HepG2 (cell line): ENCODE results near the gene CDT1. TPM values are rescaled to one million over a fixed set of nuclear protein-coding genes. Genes with fewer than 3 reads are reported as not detected.

Source experiments
- CBX5 ChIP-seq: sonication (generic); formaldehyde crosslinking; IDR thresholded peaks from 2 replicates; pipeline ENCODE4 v1.4.0; 2020; ENCODE audit warnings: missing genetic modification reagents, borderline replicate concordance
- FOXK2 ChIP-seq: fragments of 450-650 bp; IDR thresholded peaks from 2 replicates; pipeline ENCODE4 v1.6.1; 2016
- HDAC6 ChIP-seq: fragments of 200-600 bp; sonication (generic); IDR thresholded peaks from 2 replicates; pipeline ENCODE4 v1.7.0; 2017; ENCODE audit warnings: mild to moderate bottlenecking, antibody characterized with exemption, low read length, low read depth
- KDM2A ChIP-seq: sonication (generic); formaldehyde crosslinking; IDR thresholded peaks from 2 replicates; pipeline ENCODE4 v1.4.0; 2020; ENCODE audit warnings: low read depth, missing genetic modification reagents, borderline replicate concordance
- NFE2L2 ChIP-seq: fragments of 150-350 bp; IDR thresholded peaks from 2 replicates; pipeline ENCODE4 v1.6.1; 2014; ENCODE audit warnings: low read length
- NR2F1 ChIP-seq, 2 experiments: fragments of 450-650 bp in 1 of 2; formaldehyde crosslinking in 1 of 2; IDR thresholded peaks; 2 replicates each; pipeline versions ENCODE4 v1.5.0 to v1.6.1; 2016 to 2020; ENCODE audit warnings: mild to moderate bottlenecking in 1 of 2, missing compliant biosample characterization in 1 of 2, missing genetic modification reagents in 1 of 2, moderate library complexity in 1 of 2
- RFX5 ChIP-seq: IDR thresholded peaks from 2 replicates; pipeline ENCODE4 v1.6.1; 2011; ENCODE audit warnings: low read depth, low read length, improper control_type of control experiment
- TCF12 ChIP-seq, 2 experiments: fragments of 450-650 bp in 1 of 2; sonication (generic) in 1 of 2; formaldehyde crosslinking in 1 of 2; IDR thresholded peaks; 2 replicates each; pipeline versions ENCODE4 v1.6.1 to v1.8.0; 2017 to 2022; ENCODE audit warnings: antibody characterized with exemption in 1 of 2, mild to moderate bottlenecking in 1 of 2, missing genetic modification reagents in 1 of 2, moderate library complexity in 1 of 2
- TGIF2 ChIP-seq: IDR thresholded peaks from 2 replicates; pipeline ENCODE4 v1.6.1; 2016; ENCODE audit warnings: control low read depth, missing compliant biosample characterization
- ZNF205 ChIP-seq: IDR thresholded peaks from 2 replicates; pipeline ENCODE4 v1.6.1; 2018; ENCODE audit warnings: missing biosample characterization, missing genetic modification reagents
- ZNF253 ChIP-seq: sonication (generic); formaldehyde crosslinking; IDR thresholded peaks from 2 replicates; pipeline ENCODE4 v1.8.0; 2022; ENCODE audit warnings: mild to moderate bottlenecking, missing genetic modification reagents, borderline replicate concordance
- ZNF260 ChIP-seq: sonication (generic); formaldehyde crosslinking; IDR thresholded peaks from 2 replicates; pipeline ENCODE4 v1.4.0; 2020; ENCODE audit warnings: missing genetic modification reagents, low read depth, mild to moderate bottlenecking, borderline replicate concordance
- ZNF333 ChIP-seq: sonication (generic); formaldehyde crosslinking; IDR thresholded peaks from 2 replicates; pipeline ENCODE4 v1.4.0; 2020; ENCODE audit warnings: mild to moderate bottlenecking, missing genetic modification reagents, borderline replicate concordance
- ZNF543 ChIP-seq: sonication (generic); formaldehyde crosslinking; IDR thresholded peaks from 2 replicates; pipeline ENCODE4 v1.4.0; 2020; ENCODE audit warnings: mild to moderate bottlenecking, missing genetic modification reagents
- ZNF605 ChIP-seq: sonication (generic); formaldehyde crosslinking; IDR thresholded peaks from 2 replicates; pipeline ENCODE4 v1.8.0; 2022; ENCODE audit warnings: mild to moderate bottlenecking, missing genetic modification reagents
- ZNF776 ChIP-seq: sonication (generic); formaldehyde crosslinking; IDR thresholded peaks from 2 replicates; pipeline ENCODE4 v1.4.0; 2020; ENCODE audit warnings: mild to moderate bottlenecking, missing genetic modification reagents
- ZNF816 ChIP-seq: sonication (generic); formaldehyde crosslinking; IDR thresholded peaks from 2 replicates; pipeline ENCODE4 v1.8.0; 2022; ENCODE audit warnings: missing genetic modification reagents, mild to moderate bottlenecking, borderline replicate concordance
- ZNF879 ChIP-seq: sonication (generic); formaldehyde crosslinking; IDR thresholded peaks from 2 replicates; pipeline ENCODE4 v1.8.1; 2023; ENCODE audit warnings: missing genetic modification reagents
- polyA plus RNA-seq, 8 experiments: library from polyadenylated mRNA; depleted of rRNA in 3 of 8; stranded (reverse) in 7 of 8; unstranded in 1 of 8; fragments of >200 nt; fragmentation: Illumina TruSeq in 4 of 8; extraction: Trizol in 4 of 8; gene quantifications; 2 replicates each; pipeline versions ENCODE4 v1.2.1 to v1.2.3, GENCODE V29; 2011 to 2016; ENCODE audit warnings: low read depth in 4 of 8, missing spikeins in 1 of 8, mixed read lengths in 1 of 8; ENCODE audit not compliant: insufficient read depth in 1 of 8
- total RNA-seq, 5 experiments: library from RNA; depleted of rRNA; stranded (reverse); fragments of >200 nt; fragmentation: Illumina TruSeq; extraction: Trizol; gene quantifications; 2 replicates each; pipeline ENCODE4 v1.2.3, GENCODE V29; 2016; ENCODE audit warnings: low read depth in 1 of 5
- TF ChIP-seq, protein P1 (sequence below): sonication (generic); formaldehyde crosslinking; IDR thresholded peaks from 2 replicates; pipeline ENCODE4 v1.4.0; 2020; ENCODE audit warnings: missing genetic modification reagents
- TF ChIP-seq, protein P2 (sequence below): sonication (generic); formaldehyde crosslinking; IDR thresholded peaks from 2 replicates; pipeline ENCODE4 v1.5.1; 2020; ENCODE audit warnings: mild to moderate bottlenecking, missing genetic modification reagents, borderline replicate concordance

The CDT1 gene
- total and polyA plus RNA-seq, 2 of the 13 experiments (the other 11 are each of a cell fraction or from before 2014, with no cell fraction given) = 23.1 to 23.8 TPM

GRCh38 chr16:88856828-88857727 is 53.5 kb downstream of the CDT1 start, which contains the start of the genes GALNS and TRAPPC2L (continued):
- peak; percentile 83 for TF ChIP-seq ZNF543 (CRISPR knock-in tag)
- 0 out of 2 replicates have a peak, but pooled peaks have one; percentile 55 for TF ChIP-seq TGIF2 (CRISPR knock-in tag)
- TF ChIP-seq ZNF260 (CRISPR knock-in tag) = 0 out of 2 replicates have a peak, but pooled peaks have one; percentile 50
- TF ChIP-seq HDAC6 = no peak
- TF ChIP-seq TCF12 (IDR thresholded peaks at IDR 0.05) = no peak
- TF ChIP-seq TCF12 (CRISPR knock-in tag; IDR thresholded peaks at IDR 0.05) = peak; percentile 32
- TF ChIP-seq ZNF205 (CRISPR knock-in tag) = no peak
- no peak for TF ChIP-seq ZNF816 (CRISPR knock-in tag)
- TF ChIP-seq ZNF879 = no peak
- TF ChIP-seq ZNF776 (CRISPR knock-in tag) = peak; percentile 64
- peak; percentile 96 for TF ChIP-seq ZNF605
- TF ChIP-seq FOXK2 = no peak
- TF ChIP-seq ZNF253 (CRISPR knock-in tag) = peak; percentile 72; the same call in 1 of the 2 replicates
- TF ChIP-seq CBX5 = no peak
- TF ChIP-seq, protein P1, sequence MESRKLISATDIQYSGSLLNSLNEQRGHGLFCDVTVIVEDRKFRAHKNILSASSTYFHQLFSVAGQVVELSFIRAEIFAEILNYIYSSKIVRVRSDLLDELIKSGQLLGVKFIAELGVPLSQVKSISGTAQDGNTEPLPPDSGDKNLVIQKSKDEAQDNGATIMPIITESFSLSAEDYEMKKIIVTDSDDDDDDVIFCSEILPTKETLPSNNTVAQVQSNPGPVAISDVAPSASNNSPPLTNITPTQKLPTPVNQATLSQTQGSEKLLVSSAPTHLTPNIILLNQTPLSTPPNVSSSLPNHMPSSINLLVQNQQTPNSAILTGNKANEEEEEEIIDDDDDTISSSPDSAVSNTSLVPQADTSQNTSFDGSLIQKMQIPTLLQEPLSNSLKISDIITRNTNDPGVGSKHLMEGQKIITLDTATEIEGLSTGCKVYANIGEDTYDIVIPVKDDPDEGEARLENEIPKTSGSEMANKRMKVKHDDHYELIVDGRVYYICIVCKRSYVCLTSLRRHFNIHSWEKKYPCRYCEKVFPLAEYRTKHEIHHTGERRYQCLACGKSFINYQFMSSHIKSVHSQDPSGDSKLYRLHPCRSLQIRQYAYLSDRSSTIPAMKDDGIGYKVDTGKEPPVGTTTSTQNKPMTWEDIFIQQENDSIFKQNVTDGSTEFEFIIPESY (CRISPR knock-in tag) = peak; percentile 8; the same call in 1 of the 2 replicates
- TF ChIP-seq NFE2L2 = no peak
- peak in 1 of 2 experiments; percentile 35; a peak in 1 of 4 replicates for TF ChIP-seq NR2F1 (CRISPR knock-in tag; IDR thresholded peaks at IDR 0.05)
- TF ChIP-seq RFX5 = peak; percentile 48; the same call in 1 of the 2 replicates
- TF ChIP-seq, protein P2, sequence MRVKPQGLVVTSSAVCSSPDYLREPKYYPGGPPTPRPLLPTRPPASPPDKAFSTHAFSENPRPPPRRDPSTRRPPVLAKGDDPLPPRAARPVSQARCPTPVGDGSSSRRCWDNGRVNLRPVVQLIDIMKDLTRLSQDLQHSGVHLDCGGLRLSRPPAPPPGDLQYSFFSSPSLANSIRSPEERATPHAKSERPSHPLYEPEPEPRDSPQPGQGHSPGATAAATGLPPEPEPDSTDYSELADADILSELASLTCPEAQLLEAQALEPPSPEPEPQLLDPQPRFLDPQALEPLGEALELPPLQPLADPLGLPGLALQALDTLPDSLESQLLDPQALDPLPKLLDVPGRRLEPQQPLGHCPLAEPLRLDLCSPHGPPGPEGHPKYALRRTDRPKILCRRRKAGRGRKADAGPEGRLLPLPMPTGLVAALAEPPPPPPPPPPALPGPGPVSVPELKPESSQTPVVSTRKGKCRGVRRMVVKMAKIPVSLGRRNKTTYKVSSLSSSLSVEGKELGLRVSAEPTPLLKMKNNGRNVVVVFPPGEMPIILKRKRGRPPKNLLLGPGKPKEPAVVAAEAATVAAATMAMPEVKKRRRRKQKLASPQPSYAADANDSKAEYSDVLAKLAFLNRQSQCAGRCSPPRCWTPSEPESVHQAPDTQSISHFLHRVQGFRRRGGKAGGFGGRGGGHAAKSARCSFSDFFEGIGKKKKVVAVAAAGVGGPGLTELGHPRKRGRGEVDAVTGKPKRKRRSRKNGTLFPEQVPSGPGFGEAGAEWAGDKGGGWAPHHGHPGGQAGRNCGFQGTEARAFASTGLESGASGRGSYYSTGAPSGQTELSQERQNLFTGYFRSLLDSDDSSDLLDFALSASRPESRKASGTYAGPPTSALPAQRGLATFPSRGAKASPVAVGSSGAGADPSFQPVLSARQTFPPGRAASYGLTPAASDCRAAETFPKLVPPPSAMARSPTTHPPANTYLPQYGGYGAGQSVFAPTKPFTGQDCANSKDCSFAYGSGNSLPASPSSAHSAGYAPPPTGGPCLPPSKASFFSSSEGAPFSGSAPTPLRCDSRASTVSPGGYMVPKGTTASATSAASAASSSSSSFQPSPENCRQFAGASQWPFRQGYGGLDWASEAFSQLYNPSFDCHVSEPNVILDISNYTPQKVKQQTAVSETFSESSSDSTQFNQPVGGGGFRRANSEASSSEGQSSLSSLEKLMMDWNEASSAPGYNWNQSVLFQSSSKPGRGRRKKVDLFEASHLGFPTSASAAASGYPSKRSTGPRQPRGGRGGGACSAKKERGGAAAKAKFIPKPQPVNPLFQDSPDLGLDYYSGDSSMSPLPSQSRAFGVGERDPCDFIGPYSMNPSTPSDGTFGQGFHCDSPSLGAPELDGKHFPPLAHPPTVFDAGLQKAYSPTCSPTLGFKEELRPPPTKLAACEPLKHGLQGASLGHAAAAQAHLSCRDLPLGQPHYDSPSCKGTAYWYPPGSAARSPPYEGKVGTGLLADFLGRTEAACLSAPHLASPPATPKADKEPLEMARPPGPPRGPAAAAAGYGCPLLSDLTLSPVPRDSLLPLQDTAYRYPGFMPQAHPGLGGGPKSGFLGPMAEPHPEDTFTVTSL (CRISPR knock-in tag) = no peak
- TF ChIP-seq KDM2A (CRISPR knock-in tag) = peak; percentile 88
- TF ChIP-seq ZNF333 (CRISPR knock-in tag) = no peak
